ENCODE data around the gene STS. TPM values are rescaled to one million over a fixed set of nuclear protein-coding genes. Genes with fewer than 3 reads are reported as not detected.

Gene STS
- total RNA-seq, 1 donor from 2014 or later: 3.9 TPM

DNA sequence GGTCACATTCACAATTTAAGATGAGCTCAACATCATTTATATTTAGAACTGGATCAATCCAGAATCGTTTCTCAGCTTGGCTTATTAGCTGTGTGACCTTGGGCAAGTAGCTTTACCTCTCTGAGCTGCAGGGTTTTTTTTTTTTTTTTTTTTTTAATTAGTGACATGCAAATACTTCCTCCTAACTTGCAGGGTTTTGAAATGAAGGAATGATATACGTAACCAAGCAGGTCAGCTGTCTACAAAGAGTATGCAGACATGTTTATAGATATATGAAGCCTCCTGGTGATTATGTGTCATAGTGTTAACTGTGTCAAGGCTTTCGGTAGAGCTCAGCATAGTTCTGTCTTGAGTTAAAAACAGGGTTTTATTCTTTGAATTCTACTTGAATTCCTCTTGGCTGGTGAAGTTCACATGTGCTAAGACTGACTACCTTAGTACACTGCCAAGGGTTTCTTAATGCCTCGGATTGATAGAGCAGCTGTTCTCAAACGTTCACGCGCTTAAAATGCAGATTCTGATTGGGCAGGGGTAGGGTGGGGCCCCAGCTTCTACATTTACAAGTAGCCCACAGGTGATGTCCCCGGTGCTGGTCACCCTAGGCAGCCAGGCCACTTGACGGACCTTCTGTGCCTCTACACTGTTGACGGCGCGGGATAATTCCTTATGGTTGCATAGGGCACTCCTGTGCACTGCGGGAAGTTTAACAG lies 654 bp upstream of the STS start:
- no peaks in the 10 kb centered on the region for H3K27me3 Mint-ChIP-seq (ENCODE audit: low read depth, unreplicated experiment)
- Histone ChIP-seq H3K9me3 (ENCODE audit: insufficient read depth, low read depth, low read length) (no peaks in the 10 kb centered on the region), H3K27ac (ENCODE audit: low read depth, low read length) (no peak overlapping the region), H3K27me3 (ENCODE audit: insufficient read depth, low read length) (no peaks in the 10 kb centered on the region), H3K36me3 (ENCODE audit: insufficient read depth, low read length) (no peaks in the 10 kb centered on the region), H3K4me1 (ENCODE audit: insufficient read depth, low read length) (no peaks in the 10 kb centered on the region), H4K20me1 (ENCODE audit: insufficient read depth, low read length) (no peaks in the 10 kb centered on the region), H3K4me2 (ENCODE audit: low read length) (peak overlapping the region; percentile 90), H3K9ac (ENCODE audit: low read length) (peak overlapping the region; percentile 86), H3K79me2 (ENCODE audit: insufficient read depth, low read length) (peaks cover 23% of the 10 kb centered on the region), H3K4me3 (ENCODE audit: insufficient read depth, low read depth, low read length) (peak overlapping the region; percentile 77), H2AFZ (ENCODE audit: low read depth, low read length) (peak overlapping the region; percentile 77)
- H3K27ac Mint-ChIP-seq (ENCODE audit: unreplicated experiment): no peak overlapping the region
- TF ChIP-seq EZH2 (IDR thresholded peaks at IDR 0.05; ENCODE audit: insufficient read depth, low read length) (no peak), CTCF (IDR thresholded peaks at IDR 0.05; ENCODE audit: insufficient read depth, low read depth, low read length) (no peak)
- no peaks in the 10 kb centered on the region for H3K9me3 Mint-ChIP-seq (ENCODE audit: unreplicated experiment)
- peaks cover 3% of the 10 kb centered on the region for H3K4me1 Mint-ChIP-seq (ENCODE audit: low read depth, unreplicated experiment)
- H3K4me3 Mint-ChIP-seq (ENCODE audit: unreplicated experiment): peak overlapping the region; percentile 85
- peak; percentile 77 for FAIRE-seq
- no peaks in the 10 kb centered on the region for H3K36me3 Mint-ChIP-seq (ENCODE audit: low read depth, unreplicated experiment)
- no peak for DNase-seq (ENCODE audit: low read depth)

GRCh38 chrX:7147978-7148854 lies 704 bp downstream of the STS start, which contains the start of gene PUDP:
PUDP (minus strand) TSS chrX:7148153; CDS start chrX:7148113, 40 bp downstream.
- no peaks in the 10 kb centered on the region for H3K4me1 ChIP-seq (ENCODE audit: insufficient read depth, low read length)
- peak within 1 kb of the TSS; percentile 77 for H3K4me3 ChIP-seq (ENCODE audit: insufficient read depth, low read depth, low read length)
- peak within 1 kb of the TSS; percentile 90 for H2AFZ ChIP-seq (ENCODE audit: low read depth, low read length)
- H3K4me3 Mint-ChIP-seq (ENCODE audit: unreplicated experiment): peak within 1 kb of the TSS; percentile 89
- H3K27ac Mint-ChIP-seq (ENCODE audit: unreplicated experiment): no peak within 1 kb of the TSS
- FAIRE-seq (peak; percentile 43), DNase-seq (ENCODE audit: low read depth) (peak; percentile 59)
- peaks cover 23% of the 10 kb centered on the region for H3K79me2 ChIP-seq (ENCODE audit: insufficient read depth, low read length)
- H3K27me3 ChIP-seq (ENCODE audit: insufficient read depth, low read length): no peaks in the 10 kb centered on the region
- TF ChIP-seq EZH2 (IDR thresholded peaks at IDR 0.05; ENCODE audit: insufficient read depth, low read length) (no peak), CTCF (IDR thresholded peaks at IDR 0.05; ENCODE audit: insufficient read depth, low read depth, low read length) (no peak)
- peak within 1 kb of the TSS; percentile 86 for H3K9ac ChIP-seq (ENCODE audit: low read length)
- H3K27ac ChIP-seq (ENCODE audit: low read depth, low read length): peak within 1 kb of the TSS; percentile 71
- peak within 1 kb of the TSS; percentile 90 for H3K4me2 ChIP-seq (ENCODE audit: low read length)
- H4K20me1 ChIP-seq (ENCODE audit: insufficient read depth, low read length): no peaks in the 10 kb centered on the region
- H3K9me3 ChIP-seq (ENCODE audit: insufficient read depth, low read depth, low read length): no peaks in the 10 kb centered on the region
- H3K36me3 ChIP-seq (ENCODE audit: insufficient read depth, low read length): no peaks in the 10 kb centered on the region
- H3K27me3 Mint-ChIP-seq (ENCODE audit: low read depth, unreplicated experiment): no peaks in the 10 kb centered on the region
- no peaks in the 10 kb centered on the region for H3K9me3 Mint-ChIP-seq (ENCODE audit: unreplicated experiment)
- no peaks in the 10 kb centered on the region for H3K36me3 Mint-ChIP-seq (ENCODE audit: low read depth, unreplicated experiment)
- peaks cover 3% of the 10 kb centered on the region for H3K4me1 Mint-ChIP-seq (ENCODE audit: low read depth, unreplicated experiment)

Measured in astrocyte (in vitro differentiated cells and primary cell).